SK-N-SH (cell line): Measurements from ENCODE around the gene DCDC1. TPM values are rescaled to one million over a fixed set of nuclear protein-coding genes. Genes with fewer than 3 reads are reported as not detected.

Source experiments
- CHD2 ChIP-seq: fragments of 150-350 bp; IDR thresholded peaks from 2 replicates; pipeline ENCODE4 v1.6.1; 2018; ENCODE audit warnings: low read length; ENCODE audit not compliant: partially characterized antibody
- EZH2phosphoT487 ChIP-seq: fragments of 200-600 bp; sonication (generic); IDR thresholded peaks from 2 replicates; pipeline ENCODE4 v1.6.1; 2017; ENCODE audit warnings: low read depth, mixed run types, mild to moderate bottlenecking, antibody characterized with exemption, moderate library complexity, borderline replicate concordance
- FOSL2 ChIP-seq: IDR thresholded peaks from 2 replicates; pipeline ENCODE4 v1.4.0; 2012; ENCODE audit warnings: low read depth, mild to moderate bottlenecking, moderate library complexity, borderline replicate concordance
- FOXJ3 ChIP-seq: sonication (generic); formaldehyde crosslinking; IDR thresholded peaks from 2 replicates; pipeline ENCODE4 v1.5.1; 2020; ENCODE audit warnings: mild to moderate bottlenecking, missing genetic modification reagents
- GABPA ChIP-seq: IDR thresholded peaks from 2 replicates; pipeline ENCODE4 v1.4.0; 2012; ENCODE audit warnings: low read depth, mild to moderate bottlenecking
- GATA2 ChIP-seq: sonication (generic); formaldehyde crosslinking; IDR thresholded peaks from 2 replicates; pipeline ENCODE4 v1.5.0; 2020; ENCODE audit warnings: mild to moderate bottlenecking, missing genetic modification reagents
- JUND ChIP-seq: IDR thresholded peaks from 2 replicates; pipeline ENCODE4 v1.4.0; 2012
- MAX ChIP-seq: IDR thresholded peaks from 2 replicates; pipeline ENCODE4 v1.4.0; 2012; ENCODE audit warnings: low read depth
- MXI1 ChIP-seq: IDR thresholded peaks from 2 replicates; pipeline ENCODE4 v1.6.1; 2012; ENCODE audit warnings: mild to moderate bottlenecking, low read depth, low read length, improper control_type of control experiment
- POLR2AphosphoS5 ChIP-seq: IDR thresholded peaks from 2 replicates; pipeline ENCODE4 v1.6.1; 2012; ENCODE audit warnings: low read depth, low read length
- REST ChIP-seq: IDR thresholded peaks from 2 replicates; pipeline ENCODE4 v1.6.1; 2012; ENCODE audit warnings: mild to moderate bottlenecking, low read depth, low read length, moderate library complexity
- RFX5 ChIP-seq: IDR thresholded peaks from 2 replicates; pipeline ENCODE4 v1.6.1; 2012; ENCODE audit warnings: mild to moderate bottlenecking, improper control_type of control experiment, low read length
- RXRA ChIP-seq: IDR thresholded peaks from 2 replicates; pipeline ENCODE4 v1.4.0; 2012; ENCODE audit warnings: low read depth, mild to moderate bottlenecking, borderline replicate concordance
- SIN3A ChIP-seq: IDR thresholded peaks from 2 replicates; pipeline ENCODE4 v1.6.1; 2012; ENCODE audit warnings: low read depth, mild to moderate bottlenecking, low read length, moderate library complexity, borderline replicate concordance
- TAF1 ChIP-seq: IDR thresholded peaks from 2 replicates; pipeline ENCODE4 v1.6.1; 2012; ENCODE audit warnings: low read depth, mild to moderate bottlenecking, low read length, moderate library complexity, borderline replicate concordance
- TEAD4 ChIP-seq: IDR thresholded peaks from 2 replicates; pipeline ENCODE4 v1.4.0; 2012; ENCODE audit warnings: mild to moderate bottlenecking, borderline replicate concordance; ENCODE audit not compliant: insufficient read depth
- USF2 ChIP-seq: fragments of 150-350 bp; IDR thresholded peaks from 2 replicates; pipeline ENCODE4 v1.6.1; 2017; ENCODE audit warnings: antibody characterized with exemption, low read length, low read depth, borderline replicate concordance
- YY1 ChIP-seq: IDR thresholded peaks from 2 replicates; pipeline ENCODE4 v1.4.0; 2012; ENCODE audit warnings: low read depth, mild to moderate bottlenecking
- polyA plus RNA-seq, 3 experiments: library from polyadenylated mRNA; depleted of rRNA; stranded (reverse); fragments of >200 nt; gene quantifications; 2 replicates each; pipeline ENCODE4 v1.2.3, GENCODE V29; 2012
- TF ChIP-seq, protein P1 (sequence below): fragments of 150-350 bp; IDR thresholded peaks from 2 replicates; pipeline ENCODE4 v1.6.1; 2016; ENCODE audit warnings: mild to moderate bottlenecking, low read depth, low read length

The DCDC1 gene
- polyA plus RNA-seq, 1 of the 3 experiments (the other 2 are of a cell fraction): 0.12 TPM

DNA sequence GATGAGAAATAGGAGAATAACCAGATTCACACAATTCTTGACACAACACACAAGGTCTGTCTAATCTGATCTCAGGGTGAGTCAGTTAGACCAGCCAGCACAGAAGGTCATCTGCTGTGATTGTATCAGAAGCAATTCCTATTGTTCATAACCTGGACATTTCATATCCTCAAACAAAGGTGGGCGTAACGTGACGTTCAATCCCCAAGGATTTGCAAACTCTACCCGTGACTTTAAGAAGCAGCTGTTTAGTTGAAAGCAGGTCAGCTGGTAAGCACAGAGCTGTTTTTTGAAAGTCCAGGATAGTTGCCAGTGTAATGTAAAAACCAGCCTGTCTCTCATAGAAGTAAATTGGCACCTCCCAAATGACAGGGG lies 385.1 kb downstream of the DCDC1 start (continued):
- TF ChIP-seq FOXJ3 (CRISPR knock-in tag) (no peak), RFX5 (no peak), FOSL2 (peak; percentile 37; the same call in 1 of the 2 replicates), EZH2phosphoT487 (no peak), GABPA (no peak), GATA2 (CRISPR knock-in tag) (no peak), SIN3A (no peak), TEAD4 (no peak), MAX (0 out of 2 replicates have a peak, but pooled peaks have one; percentile 22), TAF1 (no peak), MXI1 (no peak), POLR2AphosphoS5 (no peak), YY1 (no peak), CHD2 (no peak), JUND (peak; percentile 25; the same call in 1 of the 2 replicates), REST (no peak), RXRA (no peak), USF2 (no peak)
- TF ChIP-seq, protein P1, sequence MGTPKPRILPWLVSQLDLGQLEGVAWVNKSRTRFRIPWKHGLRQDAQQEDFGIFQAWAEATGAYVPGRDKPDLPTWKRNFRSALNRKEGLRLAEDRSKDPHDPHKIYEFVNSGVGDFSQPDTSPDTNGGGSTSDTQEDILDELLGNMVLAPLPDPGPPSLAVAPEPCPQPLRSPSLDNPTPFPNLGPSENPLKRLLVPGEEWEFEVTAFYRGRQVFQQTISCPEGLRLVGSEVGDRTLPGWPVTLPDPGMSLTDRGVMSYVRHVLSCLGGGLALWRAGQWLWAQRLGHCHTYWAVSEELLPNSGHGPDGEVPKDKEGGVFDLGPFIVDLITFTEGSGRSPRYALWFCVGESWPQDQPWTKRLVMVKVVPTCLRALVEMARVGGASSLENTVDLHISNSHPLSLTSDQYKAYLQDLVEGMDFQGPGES: no peak
